GM21717 (cell line): ENCODE measurements around the gene ATG7.

Experiments
- ATAC-seq: cut with Tn5 transposase; IDR thresholded peaks from one replicate; pipeline ENCODE4 v1.9.1; 2021; ENCODE audit warnings: mild to moderate bottlenecking, moderate library complexity; ENCODE audit not compliant: unreplicated experiment

ATG7 gene

GRCh38 chr3:11603628-11604027 is 331.4 kb downstream of the ATG7 start:
- no peak for ATAC-seq

GRCh38 chr3:11604139-11604892 is 332.1 kb downstream of the ATG7 start:
- ATAC-seq: no peak

GRCh38 chr3:11605398-11605797 is 333.2 kb downstream of the ATG7 start:
- no peak for ATAC-seq

GRCh38 chr3:11606090-11606784 is 334.0 kb downstream of the ATG7 start:
- no peak for ATAC-seq

- ATAC-seq: no peak
Measured at GRCh38 chr3:11606865-11607440, 334.8 kb downstream of the ATG7 start.
